Measurements from ENCODE around the gene SGSH. TPM values are rescaled to one million over a fixed set of nuclear protein-coding genes. Genes with fewer than 3 reads are reported as not detected.

SGSH gene
- polyA plus RNA-seq, 1 experiment: 44.4 TPM

DNA sequence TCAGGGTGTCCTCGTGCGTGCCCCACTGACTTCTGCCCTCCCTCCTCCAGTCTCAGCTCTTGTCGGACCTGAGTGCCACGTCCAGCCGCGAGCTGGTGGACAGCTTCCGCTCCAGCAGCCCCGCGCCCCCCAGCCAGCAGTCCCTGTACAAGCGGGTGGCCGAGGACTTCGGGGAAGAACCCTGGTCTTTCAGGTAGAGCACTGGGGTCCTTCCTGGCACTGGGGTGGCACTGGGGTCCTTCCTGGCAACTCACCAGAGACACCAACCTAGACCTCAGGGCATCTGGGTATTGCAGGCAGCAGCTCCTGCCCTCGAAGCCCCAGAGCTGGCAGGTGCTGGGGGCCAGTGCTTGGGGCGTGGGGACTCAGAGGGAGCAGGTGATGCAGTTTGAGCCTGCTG is 25.0 kb downstream of the SGSH start:
- peaks cover 4% of the 10 kb centered on the region for H3K27me3 ChIP-seq (ENCODE audit: control insufficient read depth, insufficient read depth, low read length)
- H3K36me3 ChIP-seq (ENCODE audit: control insufficient read depth, insufficient read depth, low read length): no peaks in the 10 kb centered on the region
- ChIA-PET CTCF (interaction anchor here (0.7 to 2.9 kb wide), 25 partner anchors 8 to 214 kb away, joined by 3 to 44 read pairs (median 4); no protein-coding TSS in a partner anchor), POLR2A (no interaction called here)
- no peak overlapping the region for H3K4me3 ChIP-seq (ENCODE audit: low read depth, low read length)
- TF ChIP-seq, protein P1, sequence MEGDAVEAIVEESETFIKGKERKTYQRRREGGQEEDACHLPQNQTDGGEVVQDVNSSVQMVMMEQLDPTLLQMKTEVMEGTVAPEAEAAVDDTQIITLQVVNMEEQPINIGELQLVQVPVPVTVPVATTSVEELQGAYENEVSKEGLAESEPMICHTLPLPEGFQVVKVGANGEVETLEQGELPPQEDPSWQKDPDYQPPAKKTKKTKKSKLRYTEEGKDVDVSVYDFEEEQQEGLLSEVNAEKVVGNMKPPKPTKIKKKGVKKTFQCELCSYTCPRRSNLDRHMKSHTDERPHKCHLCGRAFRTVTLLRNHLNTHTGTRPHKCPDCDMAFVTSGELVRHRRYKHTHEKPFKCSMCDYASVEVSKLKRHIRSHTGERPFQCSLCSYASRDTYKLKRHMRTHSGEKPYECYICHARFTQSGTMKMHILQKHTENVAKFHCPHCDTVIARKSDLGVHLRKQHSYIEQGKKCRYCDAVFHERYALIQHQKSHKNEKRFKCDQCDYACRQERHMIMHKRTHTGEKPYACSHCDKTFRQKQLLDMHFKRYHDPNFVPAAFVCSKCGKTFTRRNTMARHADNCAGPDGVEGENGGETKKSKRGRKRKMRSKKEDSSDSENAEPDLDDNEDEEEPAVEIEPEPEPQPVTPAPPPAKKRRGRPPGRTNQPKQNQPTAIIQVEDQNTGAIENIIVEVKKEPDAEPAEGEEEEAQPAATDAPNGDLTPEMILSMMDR (IDR thresholded peaks at IDR 0.05; ENCODE audit: insufficient read depth, low read depth, low read length): no peak
- no peak for DNase-seq (ENCODE audit: low read depth)

DNA sequence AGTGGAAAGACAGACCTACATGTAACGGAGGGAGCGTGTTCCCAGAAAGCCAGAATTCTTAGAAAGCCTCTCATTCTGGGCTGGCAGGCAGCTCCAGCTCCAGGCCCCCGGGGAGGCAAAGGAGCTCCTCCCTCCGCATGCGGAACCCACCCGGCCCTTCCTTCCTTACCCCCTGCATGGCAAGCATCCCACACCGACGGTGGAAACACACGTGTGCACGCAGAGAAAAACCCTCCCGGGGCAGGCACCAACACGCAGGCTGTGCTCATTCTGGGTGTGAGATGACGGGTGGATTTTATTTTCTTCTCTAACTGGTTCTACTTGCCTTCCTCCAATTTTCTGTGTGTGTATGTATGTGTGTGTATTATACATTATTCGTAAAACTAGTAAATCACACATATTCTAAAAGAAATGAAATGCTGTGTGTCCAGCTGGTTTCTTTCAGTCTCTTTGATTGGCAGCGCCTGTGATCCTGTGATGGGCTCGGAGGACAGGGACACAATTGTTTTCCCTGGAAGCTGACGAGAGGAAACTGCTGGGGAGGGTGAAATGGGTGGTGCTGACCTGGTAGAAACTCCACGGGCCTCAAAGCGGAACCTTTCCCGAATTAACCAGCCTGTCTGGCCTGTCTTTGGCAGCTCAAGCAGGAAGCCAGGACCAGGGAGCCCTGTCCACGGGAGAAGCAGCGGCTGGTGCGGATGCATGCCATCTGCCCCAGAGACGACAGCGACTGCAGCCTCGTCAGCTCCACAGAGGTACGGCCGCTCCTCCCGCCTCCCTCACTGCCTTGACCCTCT is 28.1 kb downstream of the SGSH start:
- ChIA-PET POLR2A (no interaction called here), CTCF (interaction anchor here (0.7 to 1.5 kb wide), 4 partner anchors 35 to 109 kb away, joined by 3 read pairs; no protein-coding TSS in a partner anchor)
- H3K27me3 ChIP-seq (ENCODE audit: control insufficient read depth, insufficient read depth, low read length): peaks cover 4% of the 10 kb centered on the region
- H3K4me3 ChIP-seq (ENCODE audit: low read depth, low read length): no peak overlapping the region
- no peak for DNase-seq (ENCODE audit: low read depth)
- no peaks in the 10 kb centered on the region for H3K36me3 ChIP-seq (ENCODE audit: control insufficient read depth, insufficient read depth, low read length)
- TF ChIP-seq, protein P1 (IDR thresholded peaks at IDR 0.05; ENCODE audit: insufficient read depth, low read depth, low read length): no peak

DNA sequence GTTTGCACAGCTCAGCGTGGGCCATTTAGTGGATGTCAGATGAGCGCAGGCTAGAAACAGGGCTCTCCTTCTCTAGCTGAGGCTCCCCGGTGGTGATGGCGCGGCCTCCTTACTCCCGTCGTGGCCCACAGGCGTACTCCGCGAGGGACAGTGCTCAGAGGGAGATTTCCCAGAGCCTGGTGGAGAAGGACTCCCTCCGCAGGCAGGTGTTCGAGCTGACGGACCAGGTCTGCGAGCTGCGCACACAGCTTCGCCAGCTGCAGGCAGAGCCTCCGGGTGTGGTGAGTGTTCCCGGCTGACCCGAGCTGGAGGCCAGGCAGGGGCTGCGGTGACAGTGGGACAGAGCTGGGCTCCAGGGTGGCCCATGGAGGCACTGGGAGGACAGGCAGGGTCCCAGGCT is 28.9 kb downstream of the SGSH start:
- CTCF ChIA-PET: interaction anchor here (0.7 to 1.0 kb wide), 3 partner anchors 61 to 108 kb away, joined by 3 read pairs; no protein-coding TSS in a partner anchor
- H3K4me3 ChIP-seq (ENCODE audit: low read depth, low read length): no peak overlapping the region
- no peak for DNase-seq (ENCODE audit: low read depth)
- peaks cover 4% of the 10 kb centered on the region for H3K27me3 ChIP-seq (ENCODE audit: control insufficient read depth, insufficient read depth, low read length)
- POLR2A ChIA-PET: no interaction called here
- H3K36me3 ChIP-seq (ENCODE audit: control insufficient read depth, insufficient read depth, low read length): no peaks in the 10 kb centered on the region
- TF ChIP-seq, protein P1 (IDR thresholded peaks at IDR 0.05; ENCODE audit: insufficient read depth, low read depth, low read length): no peak

DNA sequence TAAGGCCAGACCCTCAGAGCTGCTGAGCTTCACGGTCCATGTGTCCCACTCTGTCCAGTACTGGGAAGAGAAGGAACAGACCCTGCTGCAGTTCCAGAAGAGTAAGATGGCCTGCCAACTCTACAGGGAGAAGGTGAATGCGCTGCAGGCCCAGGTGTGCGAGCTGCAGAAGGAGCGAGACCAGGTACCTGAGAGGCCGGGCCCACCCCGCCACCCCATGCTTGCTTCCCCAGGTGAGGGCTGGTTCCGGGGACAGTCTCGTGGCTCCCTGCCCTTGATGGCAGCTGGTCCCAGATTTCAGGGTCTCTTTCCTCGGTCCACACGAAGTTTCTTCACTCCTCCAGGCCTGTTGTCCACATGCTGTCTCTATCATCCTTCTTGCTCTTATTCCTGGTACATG is 29.4 kb downstream of the SGSH start:
- TF ChIP-seq, protein P1 (IDR thresholded peaks at IDR 0.05; ENCODE audit: insufficient read depth, low read depth, low read length): no peak
- DNase-seq (ENCODE audit: low read depth): no peak
- ChIA-PET POLR2A (no interaction called here), CTCF (no interaction called here)
- H3K27me3 ChIP-seq (ENCODE audit: control insufficient read depth, insufficient read depth, low read length): peaks cover 4% of the 10 kb centered on the region
- H3K4me3 ChIP-seq (ENCODE audit: low read depth, low read length): no peak overlapping the region
- H3K36me3 ChIP-seq (ENCODE audit: control insufficient read depth, insufficient read depth, low read length): no peaks in the 10 kb centered on the region

DNA sequence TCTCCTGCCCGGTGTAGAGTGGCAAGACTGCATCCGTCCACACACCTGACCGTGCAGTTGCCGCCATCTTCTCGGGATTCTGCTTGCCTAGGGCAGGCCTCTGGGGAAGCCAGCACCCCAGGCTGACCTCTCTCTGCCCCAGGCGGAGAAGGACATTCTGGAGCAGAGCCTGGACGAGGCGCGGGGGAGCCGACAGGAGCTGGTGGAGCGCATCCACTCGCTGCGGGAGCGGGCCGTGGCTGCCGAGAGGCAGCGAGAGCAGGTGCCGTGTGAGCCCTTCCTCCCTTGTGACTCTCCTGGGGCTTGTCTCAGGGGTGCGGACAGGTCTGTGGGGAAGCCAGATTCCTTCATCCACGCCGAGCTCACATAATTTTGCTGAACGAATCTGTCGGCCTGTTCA is 30.5 kb downstream of the SGSH start:
- peaks cover 4% of the 10 kb centered on the region for H3K27me3 ChIP-seq (ENCODE audit: control insufficient read depth, insufficient read depth, low read length)
- ChIA-PET CTCF (interaction anchor here (0.6 kb wide), 1 partner anchor 87 kb away, joined by 4 read pairs; no protein-coding TSS in a partner anchor), POLR2A (no interaction called here)
- DNase-seq (ENCODE audit: low read depth): no peak
- no peaks in the 10 kb centered on the region for H3K36me3 ChIP-seq (ENCODE audit: control insufficient read depth, insufficient read depth, low read length)
- H3K4me3 ChIP-seq (ENCODE audit: low read depth, low read length): no peak overlapping the region
- TF ChIP-seq, protein P1 (IDR thresholded peaks at IDR 0.05; ENCODE audit: insufficient read depth, low read depth, low read length): no peak

Measured in BJ (cell line).